CD8-positive, alpha-beta memory T cell (primary cell): Measurements from ENCODE around the gene HRCT1. TPM values are rescaled to one million over a fixed set of nuclear protein-coding genes. Genes with fewer than 3 reads are reported as not detected.
"Not testable (repeated sequence)": the region's sequence is repeated elsewhere in the genome, so short reads cannot be mapped to it uniquely, and the experiment has no call there.

Experiments
- CTCF ChIA-PET: fragments of 350-600 bp; sonication (Branson Sonifier 250); formaldehyde crosslinking; loops from one replicate; lab custom pipeline; 2021; ENCODE audit warnings: antibody characterized with exemption; lab: Charles Lee
- POLR2A ChIA-PET: fragments of 350-600 bp; sonication (Branson Sonifier 250); formaldehyde crosslinking; loops from one replicate; lab custom pipeline; 2021; ENCODE audit warnings: antibody characterized with exemption; lab: Charles Lee
- DNase-seq, 5 donors: peaks; one replicate each; pipeline versions ENCODE4 v3.0.0 to v3.0.0-alpha.2; 2020 to 2022; ENCODE audit warnings: mixed read lengths in 1 of 5
- H3K27ac ChIP-seq: one replicate; pipeline ENCODE4 v1.7.0; 2013; ENCODE audit warnings: low read depth, mild to moderate bottlenecking, low read length, moderate library complexity
- H3K27me3 ChIP-seq: 2 replicates; pipeline ENCODE4 v1.7.0; 2013; ENCODE audit warnings: low read length, mild to moderate bottlenecking; ENCODE audit not compliant: insufficient read depth, poor library complexity, severe bottlenecking
- H3K36me3 ChIP-seq: 2 replicates; pipeline ENCODE4 v1.7.0; 2013; ENCODE audit warnings: mild to moderate bottlenecking, low read length, moderate library complexity; ENCODE audit not compliant: insufficient read depth
- H3K4me1 ChIP-seq: 2 replicates; pipeline ENCODE4 v1.7.0; 2013; ENCODE audit warnings: mild to moderate bottlenecking, low read length, moderate library complexity; ENCODE audit not compliant: insufficient read depth
- H3K4me3 ChIP-seq: 2 replicates; pipeline ENCODE4 v1.7.0; 2013; ENCODE audit warnings: mild to moderate bottlenecking, low read length
- H3K9me3 ChIP-seq: 2 replicates; pipeline ENCODE4 v1.7.0; 2013; ENCODE audit warnings: mild to moderate bottlenecking, low read length
- H3K27ac Mint-ChIP-seq, 8 donors: one replicate each; pipeline ENCODE4 v1.8.0; 2020 to 2021; ENCODE audit warnings: mixed read lengths in 8 of 8, mild to moderate bottlenecking in 6 of 8, inconsistent platforms in 3 of 8, moderate library complexity in 3 of 8
- H3K27me3 Mint-ChIP-seq, 2 donors: one replicate each; pipeline ENCODE4 v1.8.0; 2020 to 2021; ENCODE audit warnings: mixed read lengths in 2 of 2, mild to moderate bottlenecking in 1 of 2, moderate library complexity in 1 of 2
- H3K36me3 Mint-ChIP-seq, 3 donors: one replicate each; pipeline ENCODE4 v1.8.0; 2020 to 2021; ENCODE audit warnings: mixed read lengths in 3 of 3, inconsistent platforms in 1 of 3, mild to moderate bottlenecking in 1 of 3
- H3K4me1 Mint-ChIP-seq, 3 donors: one replicate each; pipeline ENCODE4 v1.8.0; 2020 to 2021; ENCODE audit warnings: mixed read lengths in 3 of 3, inconsistent platforms in 1 of 3, mild to moderate bottlenecking in 1 of 3
- H3K4me3 Mint-ChIP-seq, 7 donors: one replicate each; pipeline ENCODE4 v1.8.0; 2020 to 2021; ENCODE audit warnings: mixed read lengths in 7 of 7, mild to moderate bottlenecking in 6 of 7, moderate library complexity in 4 of 7, inconsistent platforms in 2 of 7
- H3K9me3 Mint-ChIP-seq, 5 donors: one replicate each; pipeline ENCODE4 v1.8.0; 2020 to 2022; ENCODE audit warnings: mixed read lengths in 5 of 5, mild to moderate bottlenecking in 3 of 5, moderate library complexity in 2 of 5, inconsistent platforms in 1 of 5
- polyA plus RNA-seq: library from polyadenylated mRNA; unstranded; fragments of 300-500 nt; fragmentation: Illumina TruSeq; gene quantifications from one replicate; pipeline ENCODE4 v1.2.3, GENCODE V29; 2021
- total RNA-seq, 2 experiments: library from RNA; stranded (reverse); gene quantifications; one replicate each; pipeline ENCODE4 v1.2.3, GENCODE V29; 2021

Gene HRCT1
- total and polyA plus RNA-seq, 3 experiments from 2014 or later: not detected

DNA sequence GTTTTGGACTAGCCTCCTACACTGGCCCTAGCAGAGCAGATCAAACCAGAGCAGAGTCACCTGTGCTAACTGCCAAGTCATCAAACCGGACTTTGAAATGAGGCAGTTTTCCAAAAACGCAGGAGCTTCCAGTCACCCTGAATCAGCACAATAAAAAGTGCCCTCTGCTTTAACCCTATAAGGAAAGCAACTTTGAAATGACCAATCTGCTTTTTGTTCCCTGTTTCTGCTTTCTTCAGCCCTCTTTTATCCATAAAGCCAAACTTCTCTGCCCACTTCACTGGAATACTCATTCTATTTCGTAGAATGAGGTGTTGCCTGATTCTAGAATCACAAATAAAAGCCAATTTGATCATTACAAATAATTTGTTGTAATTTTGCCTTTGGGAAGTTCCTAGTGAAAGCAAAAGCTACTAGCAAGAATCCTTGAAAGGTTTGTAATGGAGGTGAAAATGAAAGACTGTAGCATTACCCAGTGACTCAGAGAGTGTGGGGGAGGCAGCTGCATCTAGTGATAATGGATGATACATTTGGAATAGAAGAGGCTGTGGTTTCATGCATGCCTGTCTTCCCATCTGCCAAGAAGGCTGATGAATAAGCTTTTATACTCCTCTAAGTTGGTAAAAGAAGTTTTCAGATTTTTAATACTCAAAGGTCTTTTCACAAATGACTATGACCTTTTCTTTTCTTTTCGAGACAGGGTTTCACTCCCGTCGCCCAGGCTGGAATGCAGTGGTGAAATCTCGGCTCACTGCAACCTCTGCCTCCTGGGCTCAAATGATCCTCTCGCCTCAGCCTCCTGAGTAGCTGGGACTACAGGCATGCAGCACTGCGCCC lies 18.1 kb downstream of the HRCT1 start:
- Histone ChIP-seq H3K4me1 (no peaks in the 10 kb centered on the region), H3K27ac (peak overlapping the region; percentile 74), H3K36me3 (no peaks in the 10 kb centered on the region), H3K4me3 (no peak overlapping the region), H3K27me3 (no peaks in the 10 kb centered on the region), H3K9me3 (no peaks in the 10 kb centered on the region)
- Mint-ChIP-seq H3K27ac (no peak overlapping the region), H3K36me3 (no peaks in the 10 kb centered on the region), H3K27me3 (peaks cover 2 to 8% of the 10 kb centered on the region in 2 donors), H3K4me1 (no peaks in the 10 kb centered on the region), H3K9me3 (no peaks in the 10 kb centered on the region), H3K4me3 (no peak overlapping the region)
- ChIA-PET CTCF (interaction anchor here (1.2 kb wide), 1 partner anchor 21 kb away, joined by 4 read pairs; no protein-coding TSS in a partner anchor), POLR2A (no interaction called here)
- DNase-seq: no peak

DNA sequence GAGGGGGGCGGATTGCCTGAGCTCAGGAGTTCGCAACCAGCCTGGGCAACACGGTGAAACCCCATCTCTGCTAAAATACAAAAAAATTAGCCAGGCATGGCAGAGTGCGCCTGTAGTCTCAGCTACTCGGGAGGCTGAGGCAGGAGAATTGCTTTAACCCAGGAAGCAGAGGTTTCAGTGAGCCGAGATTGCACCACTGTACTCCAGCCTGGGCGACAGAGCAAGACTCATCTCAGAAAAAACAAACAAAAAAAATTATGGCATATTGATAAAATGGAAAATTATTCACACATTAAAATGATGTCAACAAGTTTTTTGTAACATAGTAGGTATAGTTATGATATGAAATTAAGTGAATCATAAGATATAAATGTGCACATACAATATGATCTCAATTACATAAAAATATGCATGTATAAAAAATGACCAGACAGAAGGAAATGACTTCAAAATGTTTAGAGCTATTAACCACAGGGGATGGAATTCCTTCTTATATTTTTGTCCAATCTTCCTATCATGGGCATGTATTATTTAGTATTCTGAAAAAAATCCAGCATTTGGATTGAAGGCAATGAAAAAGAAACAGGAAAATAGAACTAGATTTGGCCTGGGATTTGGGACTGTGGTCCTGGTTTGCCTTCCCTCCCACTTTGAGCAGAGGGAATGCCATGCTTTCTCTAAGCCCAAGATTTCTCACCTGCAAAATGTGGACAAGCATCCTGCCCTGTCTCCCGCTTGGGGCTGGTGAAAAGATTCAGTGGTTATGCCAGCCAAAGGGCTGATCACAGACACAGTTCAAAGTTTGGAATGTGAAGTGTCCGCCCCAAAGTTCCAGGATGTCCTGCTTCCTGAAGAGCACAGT lies 22.8 kb downstream of the HRCT1 start:
- Mint-ChIP-seq H3K27ac (no peak overlapping the region), H3K36me3 (no peaks in the 10 kb centered on the region), H3K4me1 (peaks cover 0 to 8% (median 4%) of the 10 kb centered on the region in 3 donors), H3K27me3 (peaks cover 3 to 8% of the 10 kb centered on the region in 2 donors), H3K4me3 (no peak overlapping the region), H3K9me3 (no peaks in the 10 kb centered on the region)
- no peak for DNase-seq
- no peaks in the 10 kb centered on the region for H3K9me3 ChIP-seq
- CTCF ChIA-PET: no interaction called here
- no peaks in the 10 kb centered on the region for H3K36me3 ChIP-seq
- no peak overlapping the region for H3K4me3 ChIP-seq
- H3K27ac ChIP-seq: no peak overlapping the region
- POLR2A ChIA-PET: no interaction called here
- peaks cover 7% of the 10 kb centered on the region for H3K4me1 ChIP-seq
- H3K27me3 ChIP-seq: no peaks in the 10 kb centered on the region

DNA sequence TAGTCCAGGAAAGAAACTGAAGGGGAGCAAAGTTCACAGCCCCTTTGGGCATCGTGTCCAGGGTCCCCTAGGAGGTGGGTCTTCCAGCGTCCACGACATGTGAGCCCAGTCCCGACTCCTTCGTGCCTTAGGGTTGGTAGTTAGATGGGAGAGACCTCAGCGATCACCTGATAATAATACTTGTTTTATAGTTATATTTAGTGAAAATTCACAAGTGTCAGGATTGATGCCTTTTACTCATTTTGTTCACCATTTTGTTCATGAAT lies 23.4 kb downstream of the HRCT1 start:
- peaks cover 3 to 8% of the 10 kb centered on the region in 2 donors for H3K27me3 Mint-ChIP-seq
- ChIA-PET POLR2A (no interaction called here), CTCF (no interaction called here)
- peaks cover 0 to 8% (median 4%) of the 10 kb centered on the region in 3 donors for H3K4me1 Mint-ChIP-seq
- Histone ChIP-seq H3K4me3 (no peak overlapping the region), H3K27ac (no peak overlapping the region), H3K9me3 (no peaks in the 10 kb centered on the region), H3K4me1 (peaks cover 7% of the 10 kb centered on the region), H3K36me3 (no peaks in the 10 kb centered on the region), H3K27me3 (no peaks in the 10 kb centered on the region)
- no peak overlapping the region for H3K4me3 Mint-ChIP-seq
- no peaks in the 10 kb centered on the region for H3K36me3 Mint-ChIP-seq
- no peak for DNase-seq
- H3K9me3 Mint-ChIP-seq: no peaks in the 10 kb centered on the region
- H3K27ac Mint-ChIP-seq: no peak overlapping the region

DNA sequence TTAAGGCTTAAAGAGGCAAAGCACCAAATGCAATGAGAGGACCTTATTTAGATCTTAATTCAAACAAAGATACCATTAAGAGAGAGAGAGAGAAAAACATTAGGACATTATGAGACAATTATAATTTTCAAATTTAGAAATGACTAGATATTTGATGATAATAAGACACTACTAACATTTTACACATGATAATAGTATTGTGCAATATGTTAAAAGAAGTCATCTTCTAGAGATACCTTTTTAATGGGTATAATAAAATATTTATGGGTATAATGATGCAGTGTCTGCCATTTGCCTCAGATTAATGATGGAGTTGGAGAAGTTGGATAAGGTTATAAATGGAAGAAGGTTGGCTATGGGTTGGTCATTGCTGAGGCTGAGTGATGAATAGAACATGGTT lies 24.5 kb downstream of the HRCT1 start:
- POLR2A ChIA-PET: no interaction called here
- no peak overlapping the region for H3K27ac Mint-ChIP-seq
- peaks cover 3 to 8% of the 10 kb centered on the region in 2 donors for H3K27me3 Mint-ChIP-seq
- Histone ChIP-seq H3K4me1 (peaks cover 7% of the 10 kb centered on the region), H3K27me3 (no peaks in the 10 kb centered on the region), H3K36me3 (no peaks in the 10 kb centered on the region), H3K27ac (no peak overlapping the region), H3K9me3 (no peaks in the 10 kb centered on the region), H3K4me3 (no peak overlapping the region)
- H3K4me1 Mint-ChIP-seq: peaks cover 0 to 8% (median 4%) of the 10 kb centered on the region in 3 donors
- H3K36me3 Mint-ChIP-seq: no peaks in the 10 kb centered on the region
- H3K9me3 Mint-ChIP-seq: no peaks in the 10 kb centered on the region
- no peak overlapping the region for H3K4me3 Mint-ChIP-seq
- DNase-seq: no peak
- CTCF ChIA-PET: no interaction called here

DNA sequence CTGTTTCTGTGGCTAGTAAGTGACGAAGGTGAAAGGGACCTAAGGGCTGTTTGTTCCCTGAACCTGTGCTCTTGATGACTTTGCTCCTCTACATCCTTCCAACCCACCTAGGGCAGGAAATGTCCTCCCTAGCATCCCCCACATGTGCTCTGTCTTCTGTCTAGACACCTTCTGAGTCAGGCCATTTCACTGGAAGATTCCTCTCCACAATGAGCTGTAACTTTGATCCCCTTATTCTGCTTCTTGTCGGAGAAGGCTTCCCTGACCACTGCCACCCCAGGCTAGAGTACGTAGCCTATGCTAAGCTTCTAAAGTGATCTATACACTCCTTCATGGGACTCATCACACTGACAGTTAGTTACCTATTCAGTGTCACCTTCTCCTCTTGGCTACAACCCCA lies 25.0 kb downstream of the HRCT1 start:
- CTCF ChIA-PET: no interaction called here
- peaks cover 3 to 8% of the 10 kb centered on the region in 2 donors for H3K27me3 Mint-ChIP-seq
- H3K27ac Mint-ChIP-seq: no peak overlapping the region
- no peaks in the 10 kb centered on the region for H3K9me3 ChIP-seq
- H3K36me3 Mint-ChIP-seq: no peaks in the 10 kb centered on the region
- no peak for DNase-seq
- peaks cover 7% of the 10 kb centered on the region for H3K4me1 ChIP-seq
- no peak overlapping the region for H3K27ac ChIP-seq
- no peak overlapping the region for H3K4me3 ChIP-seq
- POLR2A ChIA-PET: no interaction called here
- H3K4me3 Mint-ChIP-seq: no peak overlapping the region
- H3K4me1 Mint-ChIP-seq: peaks cover 0 to 8% (median 4%) of the 10 kb centered on the region in 3 donors
- no peaks in the 10 kb centered on the region for H3K27me3 ChIP-seq
- no peaks in the 10 kb centered on the region for H3K36me3 ChIP-seq
- no peaks in the 10 kb centered on the region for H3K9me3 Mint-ChIP-seq

DNA sequence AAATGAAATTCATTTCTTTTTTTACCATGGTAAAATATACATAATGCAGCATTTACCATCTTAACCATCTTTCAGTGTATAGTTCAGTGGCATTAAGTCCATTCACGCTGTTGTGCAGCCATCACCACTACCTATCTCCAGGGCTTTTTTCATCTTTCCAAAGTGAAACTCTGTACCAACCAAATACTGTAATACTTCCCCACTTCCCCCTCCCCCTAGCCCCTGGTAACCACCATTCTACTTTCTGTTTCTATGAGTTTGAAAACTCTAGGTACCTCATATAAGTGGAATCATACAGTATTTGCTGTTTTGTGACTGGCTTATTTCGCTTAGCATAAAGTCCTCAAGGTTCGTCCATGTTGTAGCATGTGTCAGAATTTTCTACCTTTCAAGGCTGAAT lies 26.7 kb downstream of the HRCT1 start:
- no peak overlapping the region for H3K4me3 Mint-ChIP-seq
- ChIA-PET POLR2A (no interaction called here), CTCF (interaction anchor here (1.1 kb wide), 1 partner anchor 13 kb away, joined by 4 read pairs; no protein-coding TSS in a partner anchor)
- Histone ChIP-seq H3K9me3 (no peaks in the 10 kb centered on the region), H3K4me1 (peaks cover 18% of the 10 kb centered on the region), H3K4me3 (no peak overlapping the region), H3K27me3 (no peaks in the 10 kb centered on the region), H3K27ac (no peak overlapping the region), H3K36me3 (no peaks in the 10 kb centered on the region)
- H3K27ac Mint-ChIP-seq: no peak overlapping the region
- H3K4me1 Mint-ChIP-seq: peaks cover 4 to 8% (median 5%) of the 10 kb centered on the region in 3 donors
- DNase-seq: no peak
- H3K36me3 Mint-ChIP-seq: no peaks in the 10 kb centered on the region
- no peaks in the 10 kb centered on the region for H3K9me3 Mint-ChIP-seq
- peaks cover 0 to 1% of the 10 kb centered on the region in 2 donors for H3K27me3 Mint-ChIP-seq

DNA sequence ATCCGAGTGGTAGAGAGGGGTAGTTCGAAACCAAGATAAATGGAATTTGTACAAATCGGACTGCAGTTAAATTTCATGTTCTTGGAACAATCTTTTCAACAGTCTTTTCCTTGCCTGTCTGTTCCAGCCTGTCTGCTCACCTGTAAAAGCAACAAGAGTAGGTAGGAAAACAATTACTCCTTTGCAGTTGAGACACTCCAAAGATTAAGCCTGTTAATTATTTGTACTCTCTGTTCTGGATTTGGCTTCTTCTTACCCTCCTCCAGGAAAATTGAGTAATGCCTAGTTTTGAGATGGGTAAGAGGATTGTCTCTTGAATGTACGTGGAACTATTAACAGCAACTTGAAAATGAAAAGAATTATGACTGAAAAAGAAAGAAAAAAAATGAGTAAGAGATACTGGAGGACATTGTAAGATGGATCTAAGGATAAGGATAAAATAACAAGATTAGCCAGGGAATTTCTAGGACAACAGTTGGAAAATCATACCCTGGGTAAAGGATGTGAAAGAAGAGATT lies 27.6 kb downstream of the HRCT1 start:
- H3K4me3 ChIP-seq: no peak overlapping the region
- no peak overlapping the region for H3K4me3 Mint-ChIP-seq
- no peak overlapping the region for H3K27ac ChIP-seq
- CTCF ChIA-PET: interaction anchor here (1.1 kb wide), 1 partner anchor 12 kb away, joined by 3 read pairs; no protein-coding TSS in a partner anchor
- peaks cover 8 to 10% (median 10%) of the 10 kb centered on the region in 3 donors for H3K4me1 Mint-ChIP-seq
- DNase-seq: no peak
- peaks cover 0 to 1% of the 10 kb centered on the region in 2 donors for H3K27me3 Mint-ChIP-seq
- peak overlapping the region in 2 of 8 donors; percentile 23 to 36 for H3K27ac Mint-ChIP-seq
- H3K36me3 ChIP-seq: no peaks in the 10 kb centered on the region
- no peaks in the 10 kb centered on the region for H3K9me3 ChIP-seq
- no peaks in the 10 kb centered on the region for H3K36me3 Mint-ChIP-seq
- POLR2A ChIA-PET: no interaction called here
- peaks cover 26% of the 10 kb centered on the region for H3K4me1 ChIP-seq
- H3K9me3 Mint-ChIP-seq: no peaks in the 10 kb centered on the region
- H3K27me3 ChIP-seq: no peaks in the 10 kb centered on the region

DNA sequence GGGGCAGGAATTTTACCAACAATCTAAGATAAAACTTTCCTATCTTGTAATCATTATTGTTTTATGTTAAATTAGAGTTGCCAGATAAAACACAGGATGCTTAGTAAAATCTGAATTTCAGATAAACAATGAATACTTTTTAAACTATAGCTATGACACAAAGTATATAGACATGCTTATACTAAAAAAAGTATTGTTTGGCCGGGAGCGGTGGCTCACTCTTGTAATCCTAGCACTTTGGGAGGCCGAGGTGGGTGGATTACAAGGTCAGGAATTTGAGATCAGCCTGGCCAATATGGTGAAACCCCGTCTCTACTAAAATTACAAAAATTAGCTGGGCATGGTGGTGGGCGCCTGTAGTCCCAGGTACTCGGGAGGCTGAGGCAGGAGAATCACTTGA lies 28.1 kb downstream of the HRCT1 start:
- H3K9me3 ChIP-seq, H3K27me3 Mint-ChIP-seq, H3K36me3 Mint-ChIP-seq, DNase-seq, H3K36me3 ChIP-seq, POLR2A ChIA-PET, H3K4me3 ChIP-seq, H3K27me3 ChIP-seq, H3K9me3 Mint-ChIP-seq, H3K4me3 Mint-ChIP-seq, H3K27ac Mint-ChIP-seq, H3K27ac ChIP-seq: not testable (repeated sequence)
- peaks cover 31% of the 10 kb centered on the region for H3K4me1 ChIP-seq
- CTCF ChIA-PET: interaction anchor here (1.1 kb wide), 1 partner anchor 12 kb away, joined by 3 read pairs; no protein-coding TSS in a partner anchor
- peaks cover 9 to 13% (median 11%) of the 10 kb centered on the region in 3 donors for H3K4me1 Mint-ChIP-seq
